ENCODE measurements around the gene GRIPAP1.

Gene GRIPAP1

DNA sequence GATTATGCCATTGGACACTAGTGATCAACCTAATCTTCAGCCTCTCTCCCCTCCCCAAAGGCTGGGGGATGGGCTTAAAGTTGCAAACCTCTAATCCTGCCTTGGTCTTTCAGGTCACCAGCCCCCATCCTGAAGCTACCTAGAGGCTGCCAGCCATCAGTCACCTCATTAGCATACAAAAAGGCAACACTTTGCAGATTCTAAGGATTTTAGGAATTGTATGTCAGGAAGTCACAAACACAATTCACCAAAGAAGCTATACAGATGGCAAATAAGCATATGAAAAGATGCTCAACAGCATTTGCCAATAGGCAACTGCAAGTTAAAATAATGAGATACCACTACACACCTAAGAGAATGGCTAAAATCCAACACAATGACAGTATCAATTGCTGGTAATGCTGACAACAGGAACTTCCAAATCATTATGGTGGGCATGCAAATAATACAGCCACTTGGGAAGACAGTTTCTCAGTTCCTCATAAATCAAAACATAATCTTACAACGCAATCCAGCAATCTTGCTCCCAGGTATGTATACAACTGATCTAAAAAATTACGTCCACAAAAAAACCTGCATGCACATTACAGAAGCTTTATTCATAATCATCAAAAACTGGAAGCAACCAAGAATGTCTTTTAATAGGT, 74.2 kb downstream of the GRIPAP1 start:
- DNase-seq (ENCODE audit: low read depth in 1 of 2, low spot score in 1 of 2): no peak

DNA sequence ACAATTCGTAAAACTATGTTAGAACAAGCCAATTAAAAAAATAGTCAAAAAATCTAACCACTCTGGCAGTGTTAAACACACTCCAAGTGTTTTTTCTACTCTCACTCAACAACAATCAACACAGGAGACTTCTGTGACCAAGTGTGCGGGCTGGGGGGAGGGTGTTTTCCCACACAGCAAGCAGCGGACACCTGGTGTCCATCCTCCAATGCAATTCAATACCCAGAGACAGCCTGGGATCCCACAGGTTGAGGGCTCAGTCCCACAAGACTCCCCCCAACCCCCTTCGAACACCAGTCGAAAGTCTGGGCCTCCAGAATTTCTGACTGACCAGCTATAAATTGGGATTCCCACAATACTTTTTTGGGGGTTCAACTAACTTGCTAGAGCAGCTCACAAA, 74.9 kb downstream of the GRIPAP1 start:
- no peak for DNase-seq (ENCODE audit: low read depth in 1 of 2, low spot score in 1 of 2)

DNA sequence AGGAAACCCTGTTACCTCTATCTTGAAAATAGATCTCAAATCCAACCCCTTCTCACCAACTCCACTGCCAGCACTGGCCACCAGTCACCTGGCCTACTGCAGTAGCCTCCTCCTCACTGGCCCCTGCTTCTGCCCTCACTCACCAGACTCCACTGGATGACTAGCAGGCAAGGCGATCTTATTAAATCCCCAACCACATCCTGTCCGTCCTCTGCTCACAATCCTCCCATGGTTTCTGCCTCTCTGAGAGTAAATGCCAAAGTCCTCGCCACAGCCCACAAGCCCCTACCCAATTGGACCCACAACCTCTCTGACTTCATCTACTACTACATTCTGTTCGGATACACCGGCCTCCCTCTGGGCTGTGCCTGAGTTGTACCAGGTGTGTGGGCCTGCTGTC, 77.8 kb downstream of the GRIPAP1 start:
- no peak for DNase-seq (ENCODE audit: low read depth in 1 of 2, low spot score in 1 of 2)

DNA sequence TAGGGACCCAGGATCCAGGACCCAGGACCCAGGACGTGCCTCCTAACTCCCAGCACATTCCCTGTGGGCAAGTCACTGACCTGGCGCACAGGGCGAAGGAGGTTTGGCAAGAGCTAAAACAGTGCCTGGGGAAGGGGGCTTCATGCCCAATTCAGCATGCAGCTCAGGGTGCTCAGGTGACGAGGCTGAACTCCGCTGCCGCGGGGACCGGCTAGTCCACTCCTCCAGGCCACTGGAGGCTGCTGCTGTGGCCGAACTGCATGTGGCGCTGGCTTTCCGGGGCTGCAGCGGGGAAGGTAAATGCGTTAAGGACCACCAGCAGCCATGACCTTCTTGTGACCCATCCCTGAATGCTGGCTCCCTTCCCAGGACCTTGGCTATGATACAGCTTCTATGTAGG, 78.3 kb downstream of the GRIPAP1 start:
- DNase-seq (ENCODE audit: low read depth in 1 of 2, low spot score in 1 of 2): no peak
